ENCODE results near the gene CLCN3.
"Not testable (repeated sequence)": the region's sequence is repeated elsewhere in the genome, so short reads cannot be mapped to it uniquely, and the experiment has no call there.

CLCN3 gene

DNA sequence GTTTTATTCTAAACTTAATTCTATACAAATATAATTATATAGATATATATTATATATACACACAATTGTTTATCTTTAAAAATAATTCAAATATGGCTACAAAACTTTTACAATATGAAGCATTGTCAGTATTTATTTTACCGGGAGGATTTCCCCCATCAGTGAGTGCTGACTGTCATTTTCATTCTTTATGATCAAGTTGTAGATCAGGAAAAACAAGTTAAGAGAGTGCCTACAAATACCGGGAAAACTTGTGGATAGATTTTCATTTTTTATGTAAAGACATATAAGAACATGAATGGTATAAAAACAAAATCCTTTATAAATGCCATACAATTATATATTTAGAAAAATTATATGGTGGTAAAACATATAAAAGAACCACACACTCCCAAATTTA, 37.8 kb downstream of the CLCN3 start:
- DNase-seq: no peak

DNA sequence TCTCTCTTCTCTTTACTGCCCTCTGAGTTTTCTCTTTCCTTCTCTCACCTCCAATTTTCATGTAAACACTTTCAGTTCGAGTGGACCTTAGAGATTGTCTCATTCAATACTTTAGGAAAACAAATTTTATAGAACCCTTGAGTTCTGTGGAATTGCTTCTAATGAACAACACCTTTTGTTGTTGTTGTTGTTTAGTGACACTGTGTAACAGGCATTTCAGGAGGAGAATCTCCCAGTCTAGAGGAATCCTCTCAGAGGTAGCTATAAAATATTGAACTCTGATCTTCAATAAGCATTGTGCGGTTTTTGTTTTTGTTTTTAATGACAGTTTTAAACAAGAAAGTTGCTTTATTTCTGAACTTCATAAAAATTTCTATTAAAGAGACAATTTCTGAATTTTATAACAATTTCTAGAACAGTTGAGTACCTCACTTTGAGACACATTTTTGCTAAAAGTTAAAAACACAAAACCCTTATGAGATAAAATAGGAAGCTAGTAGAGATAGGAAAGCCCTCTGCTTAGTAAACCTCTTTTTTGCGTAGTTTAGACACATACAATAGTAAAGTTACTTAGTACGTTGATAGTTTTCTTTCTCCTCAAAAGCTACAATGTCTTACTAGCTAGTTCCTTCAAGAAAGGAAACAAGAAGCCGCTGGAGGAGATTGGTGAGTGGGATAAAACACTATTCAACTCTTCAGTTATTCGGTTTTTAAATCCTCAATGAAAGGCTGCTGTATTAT, 38.8 kb downstream of the CLCN3 start:
- peak; percentile 2 to 4 for DNase-seq

DNA sequence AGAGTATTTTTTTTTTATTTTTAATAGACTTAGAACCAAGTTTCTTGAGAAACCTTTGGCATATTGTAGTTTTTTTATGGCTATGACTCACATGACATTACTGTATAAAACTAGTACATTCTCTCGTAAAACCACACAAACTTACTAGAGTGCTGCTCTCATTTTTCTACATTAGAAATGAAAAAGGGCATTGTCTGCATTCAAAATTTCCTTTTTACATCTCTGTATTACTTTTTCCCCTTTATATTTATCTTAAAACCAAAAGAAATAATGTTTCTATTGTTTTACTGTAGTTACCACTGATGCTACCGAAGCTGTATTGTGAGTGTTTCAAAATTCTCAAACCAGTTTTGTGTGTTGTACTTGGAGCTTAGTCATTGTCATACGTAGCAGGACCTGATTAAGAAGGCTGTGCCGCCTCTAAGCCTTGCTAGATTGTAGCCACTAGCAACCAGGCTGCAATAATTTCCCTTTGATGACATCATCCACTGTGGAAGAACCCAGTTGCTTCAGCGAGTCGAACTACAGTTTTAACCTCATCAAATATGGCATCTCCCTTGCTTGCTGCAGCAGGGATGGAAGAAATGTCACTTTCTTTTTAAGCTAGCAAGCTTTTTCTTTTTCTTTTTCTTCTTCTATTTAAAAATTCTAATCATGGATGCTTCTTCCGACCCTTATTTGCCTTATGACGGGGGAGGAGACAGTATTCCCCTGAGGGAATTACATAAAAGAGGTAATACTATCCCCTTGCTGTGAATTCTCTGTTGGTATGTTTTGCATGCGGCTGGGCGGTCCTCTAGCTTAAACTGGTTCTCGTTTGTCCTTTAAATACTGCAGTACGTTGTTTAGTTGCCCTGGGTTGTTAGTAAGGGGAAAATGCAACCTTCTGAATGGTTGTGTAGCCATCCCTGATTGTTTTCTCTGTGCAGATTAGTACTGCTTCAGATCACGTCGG, 39.6 kb downstream of the CLCN3 start:
- peak; percentile 97 to 99 for DNase-seq

DNA sequence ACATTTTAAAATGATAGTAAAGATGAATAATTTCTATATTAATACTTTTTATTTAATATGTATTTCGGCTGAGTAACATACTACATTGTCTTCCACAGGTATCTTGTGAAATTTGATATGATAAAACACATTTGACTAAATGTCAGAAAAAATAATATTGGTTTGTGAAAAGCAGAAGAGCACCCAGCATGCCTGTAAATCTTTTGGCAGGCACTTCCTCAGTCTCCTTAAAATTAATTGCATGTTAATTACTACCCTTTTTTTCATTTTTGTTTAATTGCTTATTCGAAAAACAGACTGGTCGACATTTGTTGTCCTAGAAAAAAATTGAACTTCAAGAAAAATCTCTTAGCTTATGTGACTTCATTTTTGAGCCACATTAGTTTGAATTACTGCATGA, 40.6 kb downstream of the CLCN3 start:
- DNase-seq: peak in 1 of 2 donors; percentile 6

DNA sequence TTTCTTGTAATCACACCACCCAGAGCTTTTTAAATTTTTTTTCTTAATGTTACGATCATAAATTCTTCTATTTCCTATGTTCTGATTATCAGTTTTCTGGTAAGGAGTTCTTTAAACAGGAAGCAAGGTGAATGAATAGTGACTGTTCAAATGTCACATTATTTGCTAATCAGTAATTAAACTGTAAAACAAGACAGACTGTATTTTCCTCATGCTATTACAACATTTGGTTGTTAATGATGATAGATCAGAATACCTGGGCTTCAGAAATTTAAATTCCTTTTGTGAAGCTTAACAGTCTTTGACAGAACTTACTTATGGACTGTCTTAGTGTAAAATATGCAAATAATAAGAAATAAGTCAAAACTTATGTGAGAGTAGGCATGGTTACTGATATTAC, 41.4 kb downstream of the CLCN3 start:
- DNase-seq: no peak

DNA sequence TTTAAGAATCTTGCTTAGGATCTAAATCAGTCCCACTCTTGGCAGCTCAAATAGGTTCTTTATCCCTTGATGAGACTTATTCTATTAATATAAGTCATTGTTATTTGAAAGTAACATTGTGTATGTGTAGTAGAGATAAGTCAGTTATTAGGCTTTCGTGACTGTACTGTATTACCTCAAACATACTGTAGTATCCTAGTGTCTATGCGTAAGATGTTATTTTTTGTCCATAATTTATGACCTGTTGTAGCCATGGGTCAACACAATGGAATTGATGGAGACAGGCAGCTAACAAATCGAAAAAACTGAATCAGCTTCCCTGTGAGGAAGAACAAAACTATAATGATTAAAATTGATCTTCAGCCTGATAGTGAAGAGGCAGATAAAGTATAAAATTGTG, 41.8 kb downstream of the CLCN3 start:
- no peak for DNase-seq

DNA sequence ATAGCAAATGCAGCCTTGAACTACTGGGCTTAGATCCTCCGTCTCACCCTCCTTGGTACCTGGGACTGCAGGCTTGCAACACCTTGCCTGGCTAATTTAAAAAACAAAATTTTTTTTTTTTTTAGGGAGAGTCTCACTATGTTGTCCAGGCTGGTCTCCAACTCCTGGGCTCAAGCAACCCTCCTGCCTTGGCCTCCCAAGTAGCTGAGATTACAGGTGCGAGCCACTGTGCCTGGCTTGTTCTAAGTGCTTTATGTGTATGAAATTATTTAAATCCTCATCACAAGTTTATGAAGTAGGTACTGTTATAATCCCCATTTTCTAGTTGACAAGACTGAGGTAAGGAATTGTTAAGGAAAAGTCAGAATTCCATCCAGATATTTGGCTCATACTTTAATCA, 43.0 kb downstream of the CLCN3 start:
- no peak for DNase-seq

DNA sequence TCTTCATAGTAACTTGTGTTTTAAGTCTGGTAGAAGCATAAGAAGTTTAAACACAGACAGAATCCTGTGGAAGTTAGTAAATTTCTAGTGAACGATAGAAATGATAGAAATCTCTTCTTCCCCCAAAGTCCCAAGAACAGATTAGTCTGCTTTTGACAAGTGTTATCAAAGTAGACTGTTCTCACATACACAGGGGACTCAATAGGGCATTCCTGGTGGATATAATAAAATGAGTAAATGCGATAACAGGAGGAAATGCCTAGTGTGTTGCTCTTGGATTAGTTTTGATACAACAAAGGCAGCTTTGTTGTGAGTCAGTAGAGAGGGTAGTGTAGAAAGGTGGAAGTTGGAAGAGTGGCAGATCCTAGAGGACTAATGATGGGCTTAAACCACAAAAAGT, 43.5 kb downstream of the CLCN3 start:
- no peak for DNase-seq

DNA sequence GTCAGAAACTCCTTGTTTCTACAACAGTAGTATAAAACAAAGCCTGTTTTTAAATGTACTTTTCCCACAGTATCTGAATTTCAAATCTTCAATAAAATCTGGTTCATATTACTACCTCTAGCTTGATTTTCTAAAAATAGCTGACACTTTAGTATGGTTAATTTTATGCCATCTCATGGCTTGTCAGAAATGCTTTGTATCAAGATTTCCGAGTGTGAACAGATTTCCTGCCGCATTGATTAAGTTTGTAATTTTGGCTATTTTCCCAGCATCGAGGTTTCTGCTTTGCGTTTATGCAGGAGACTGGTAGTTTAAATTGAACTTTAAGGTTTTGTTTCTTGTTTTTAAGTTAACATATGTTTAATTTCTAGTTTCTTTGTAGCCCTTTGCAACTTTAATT, 44.2 kb downstream of the CLCN3 start:
- DNase-seq: no peak

DNA sequence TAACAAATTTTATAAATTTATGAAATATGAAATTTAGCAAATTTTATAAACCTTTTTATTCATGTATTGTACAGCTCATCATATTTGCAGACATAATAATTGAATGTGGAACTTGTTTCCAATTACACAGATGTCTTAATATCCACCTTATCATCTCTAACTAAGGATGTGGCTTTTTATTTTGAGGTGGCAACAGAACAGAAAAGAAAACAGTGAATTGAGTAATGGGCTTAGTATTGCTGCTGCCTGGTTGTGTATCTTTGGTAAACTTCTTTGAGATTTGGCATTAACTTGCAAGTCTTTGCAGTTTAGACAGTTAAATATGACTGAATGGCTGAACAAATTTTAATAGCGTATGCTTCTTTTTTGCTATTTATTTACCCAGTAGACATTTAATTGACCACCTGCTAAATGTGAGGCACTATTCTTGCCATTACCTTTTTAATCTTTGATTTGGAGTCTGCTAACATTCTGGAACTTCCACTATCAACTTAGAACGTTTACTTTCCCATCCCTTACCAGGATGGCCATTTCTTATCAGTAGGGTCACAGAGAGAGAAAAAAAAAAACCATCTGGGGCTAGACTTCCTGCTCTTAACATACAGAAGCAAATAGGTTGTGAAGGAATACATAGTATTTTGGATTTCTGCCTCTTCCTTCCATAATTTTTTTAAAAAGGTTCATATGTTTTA, 44.8 kb downstream of the CLCN3 start:
- DNase-seq: no peak

DNA sequence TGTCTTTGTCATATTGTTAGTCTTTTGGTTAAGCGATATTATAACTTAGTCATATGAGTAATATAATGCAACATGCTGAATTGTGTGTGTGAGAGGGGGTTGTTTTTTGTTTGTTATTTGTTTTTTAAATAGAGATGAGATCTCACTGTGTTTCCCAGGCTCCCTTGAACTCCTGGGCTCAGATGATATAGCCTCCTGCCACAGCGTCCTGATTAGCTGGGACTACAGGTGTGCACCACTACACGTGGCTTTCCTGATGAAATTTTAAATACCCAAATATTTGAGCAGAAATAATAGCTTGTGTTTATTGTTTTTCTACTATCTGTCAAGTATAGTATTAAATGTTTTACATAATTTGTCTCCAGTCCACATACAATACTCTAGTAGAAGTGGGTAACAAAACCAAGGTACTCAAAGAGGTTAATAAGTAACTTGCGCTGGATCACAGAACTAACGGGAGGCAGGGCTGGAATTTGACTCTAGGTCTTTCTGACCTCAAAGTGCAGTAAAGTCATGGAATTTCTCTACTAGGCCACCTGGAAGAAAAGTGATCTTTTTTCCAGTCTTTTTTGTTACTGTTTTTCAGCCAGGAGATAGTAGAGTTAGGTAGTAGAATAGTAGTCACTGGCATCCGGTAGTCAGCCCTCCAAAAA, 47.8 kb downstream of the CLCN3 start:
- no peak for DNase-seq

DNA sequence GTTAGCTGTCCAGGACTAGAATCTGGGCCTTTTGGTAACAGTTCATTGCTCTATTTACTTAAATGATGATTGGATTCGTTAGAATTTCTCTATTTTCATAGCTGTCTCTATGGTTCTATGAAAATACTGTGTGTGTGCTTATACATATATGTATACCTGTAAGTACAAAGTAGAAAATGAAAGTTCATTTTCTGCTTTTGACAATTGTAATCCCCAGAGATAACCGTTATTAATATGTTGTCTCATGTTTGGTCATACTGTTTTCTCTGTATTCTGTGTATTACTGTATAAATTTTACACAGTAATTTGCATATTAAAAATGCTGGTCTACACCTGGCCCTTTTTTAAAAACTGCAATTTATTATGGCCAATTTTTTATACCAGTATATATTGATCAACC, 55.4 kb downstream of the CLCN3 start:
- DNase-seq: no peak

DNA sequence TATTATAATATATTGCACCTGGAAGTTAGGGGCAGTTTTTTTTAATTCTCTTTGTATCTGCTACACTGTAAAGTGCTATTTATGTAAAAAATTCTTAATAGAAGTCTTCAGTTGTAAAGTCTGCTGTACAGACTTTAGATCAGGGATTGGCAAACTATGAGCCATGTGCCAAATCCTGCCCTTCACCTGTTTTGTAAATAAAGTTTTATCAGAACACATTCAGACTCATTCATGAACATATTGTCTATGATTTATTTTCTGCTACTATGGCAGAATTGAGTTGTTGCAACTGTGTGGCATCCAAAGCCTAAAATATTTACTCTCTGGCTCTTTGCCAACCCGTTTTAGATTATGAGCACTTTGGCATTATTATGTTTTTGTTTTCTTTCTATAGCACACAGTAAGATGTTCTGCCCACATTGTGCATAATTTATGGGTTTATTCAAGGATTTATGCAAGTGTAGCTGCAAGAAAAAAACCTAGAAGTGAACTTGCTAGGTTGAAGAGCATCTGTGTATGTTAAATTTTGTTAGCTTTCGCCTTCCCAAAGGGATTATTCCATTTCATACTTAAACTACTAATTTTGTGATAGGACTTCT, 56.9 kb downstream of the CLCN3 start:
- DNase-seq: no peak

DNA sequence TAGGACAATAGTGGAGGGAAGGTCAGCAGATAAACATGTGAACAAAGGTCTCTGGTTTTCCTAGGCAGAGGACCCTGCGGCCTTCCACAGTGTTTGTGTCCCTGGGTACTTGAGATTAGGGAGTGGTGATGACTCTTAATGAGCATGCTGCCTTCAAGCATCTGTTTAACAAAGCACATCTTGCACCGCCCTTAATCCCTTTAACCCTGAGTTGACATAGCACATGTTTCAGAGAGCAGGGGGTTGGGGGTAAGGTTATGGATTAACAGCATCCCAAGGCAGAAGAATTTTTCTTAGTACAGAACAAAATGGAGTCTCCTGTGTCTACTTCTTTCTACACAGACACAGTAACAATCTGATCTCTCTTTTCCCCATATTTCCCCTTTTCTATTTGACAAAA, 58.1 kb downstream of the CLCN3 start:
- DNase-seq: not testable (repeated sequence)

DNA sequence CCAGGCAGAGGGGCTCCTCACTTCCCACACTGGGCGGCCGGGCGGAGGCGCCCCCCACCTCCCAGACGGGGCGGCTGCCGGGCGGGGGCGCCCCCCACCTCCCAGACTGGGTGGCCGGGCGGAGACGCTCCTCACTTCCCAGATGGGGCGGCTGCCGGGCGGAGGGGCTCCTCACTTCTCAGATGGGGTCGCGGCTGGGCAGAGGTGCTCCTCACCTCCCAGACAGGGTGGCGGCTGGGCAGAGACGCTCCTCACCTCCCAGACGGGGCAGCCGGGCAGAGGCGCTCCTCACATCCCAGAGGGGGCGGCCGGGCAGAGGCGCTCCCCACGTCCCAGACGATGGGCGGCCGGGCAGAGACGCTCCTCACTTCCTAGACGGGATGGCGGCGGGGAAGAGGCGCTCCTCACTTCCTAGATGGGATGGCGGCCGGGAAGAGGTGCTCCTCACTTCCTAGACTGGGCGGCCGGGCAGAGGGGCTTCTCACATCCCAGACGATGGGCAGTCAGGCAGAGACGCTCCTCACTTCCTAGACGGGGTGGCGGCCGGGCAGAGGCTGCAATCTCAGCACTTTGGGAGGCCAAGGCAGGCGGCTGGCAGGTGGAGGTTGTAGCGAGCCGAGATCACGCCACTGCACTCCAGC, 58.7 kb downstream of the CLCN3 start:
- DNase-seq: not testable (repeated sequence)

DNA sequence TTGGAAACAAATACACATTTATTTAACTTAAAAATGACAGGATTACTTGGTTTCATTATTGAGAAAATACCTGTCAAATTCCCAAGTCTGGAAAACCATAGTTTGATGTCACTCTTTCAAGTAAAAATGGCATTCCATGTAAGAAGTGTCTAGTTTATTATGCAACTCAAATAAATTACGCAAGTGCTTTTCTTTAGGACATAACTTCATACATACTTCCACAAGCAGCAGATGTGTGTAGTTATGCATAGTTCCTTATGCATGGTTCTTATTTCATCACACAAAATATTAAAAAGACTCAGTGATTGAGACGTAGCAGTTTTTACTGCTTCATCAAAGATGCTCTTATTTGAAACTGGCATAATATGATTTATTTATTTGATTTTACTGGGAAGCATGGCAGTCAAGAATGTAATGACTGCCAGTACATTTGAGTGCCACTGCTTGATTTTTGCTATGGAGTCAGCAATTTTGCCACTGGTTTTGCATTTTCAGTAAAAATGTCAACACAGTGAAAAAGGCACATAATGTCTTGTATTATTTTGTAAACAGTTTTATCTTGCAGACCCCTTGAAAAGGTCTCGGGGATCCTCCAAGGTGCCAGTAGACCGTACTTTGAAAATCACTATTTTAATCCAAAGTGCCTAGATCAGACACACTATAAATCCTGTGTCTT, 62.1 kb downstream of the CLCN3 start:
- peak; percentile 61 to 69 for DNase-seq

DNA sequence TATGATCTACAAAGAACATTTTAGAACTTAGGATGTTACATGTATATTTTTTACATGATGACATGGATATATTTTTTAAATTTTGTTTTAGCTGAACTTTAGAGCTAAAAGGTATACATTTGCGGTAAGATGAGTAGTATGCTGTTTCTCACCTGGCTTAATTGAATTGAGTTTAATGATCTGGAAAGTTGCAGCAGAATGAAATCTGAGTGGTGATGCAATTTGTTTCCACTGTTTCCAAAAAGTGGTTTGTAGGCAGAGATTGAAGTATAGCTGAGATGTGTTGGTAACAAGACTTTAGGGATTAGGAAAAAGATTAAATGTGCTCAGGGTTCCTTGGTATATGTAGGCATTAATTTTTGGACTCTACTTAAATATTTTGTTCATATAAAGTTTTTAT, 69.3 kb downstream of the CLCN3 start:
- no peak for DNase-seq

DNA sequence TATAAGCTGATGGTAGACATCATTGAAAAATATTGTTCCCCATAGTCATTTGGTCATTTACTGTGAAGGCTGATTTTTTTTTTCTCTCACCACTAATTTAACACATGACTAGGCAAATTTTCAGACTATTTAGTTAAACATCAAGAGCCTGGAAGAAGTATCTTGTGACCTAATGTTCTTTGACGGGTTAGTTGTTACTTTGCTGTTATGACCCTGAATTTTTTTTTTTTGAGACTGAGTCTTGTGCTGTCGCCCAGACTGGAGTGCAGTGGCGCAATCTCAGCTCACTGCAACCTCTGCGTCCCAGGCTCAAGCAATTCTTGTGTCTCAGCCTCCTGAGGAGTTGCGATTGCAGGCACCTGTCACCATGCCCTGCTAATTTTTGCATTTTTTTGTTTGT, 70.4 kb downstream of the CLCN3 start:
- DNase-seq: no peak

DNA sequence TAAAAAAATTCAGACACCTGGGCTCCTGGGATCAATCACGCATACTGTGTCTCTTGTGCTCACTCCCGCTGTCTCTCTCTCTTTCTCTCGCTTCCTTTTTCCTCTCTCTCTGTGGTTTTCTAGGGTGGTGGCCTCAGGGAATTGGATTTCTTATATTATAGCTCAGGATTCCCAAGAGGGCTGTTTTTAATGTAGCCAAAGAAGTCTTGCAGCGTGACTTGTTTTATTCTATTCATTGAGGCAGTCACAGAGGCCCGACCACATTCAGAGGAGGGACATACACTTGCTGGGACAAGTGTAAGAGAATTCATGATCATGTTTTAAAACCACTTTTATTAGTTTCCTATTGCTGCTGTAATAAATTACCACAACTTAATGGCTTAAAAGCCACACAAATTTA, 78.0 kb downstream of the CLCN3 start:
- DNase-seq: no peak

DNA sequence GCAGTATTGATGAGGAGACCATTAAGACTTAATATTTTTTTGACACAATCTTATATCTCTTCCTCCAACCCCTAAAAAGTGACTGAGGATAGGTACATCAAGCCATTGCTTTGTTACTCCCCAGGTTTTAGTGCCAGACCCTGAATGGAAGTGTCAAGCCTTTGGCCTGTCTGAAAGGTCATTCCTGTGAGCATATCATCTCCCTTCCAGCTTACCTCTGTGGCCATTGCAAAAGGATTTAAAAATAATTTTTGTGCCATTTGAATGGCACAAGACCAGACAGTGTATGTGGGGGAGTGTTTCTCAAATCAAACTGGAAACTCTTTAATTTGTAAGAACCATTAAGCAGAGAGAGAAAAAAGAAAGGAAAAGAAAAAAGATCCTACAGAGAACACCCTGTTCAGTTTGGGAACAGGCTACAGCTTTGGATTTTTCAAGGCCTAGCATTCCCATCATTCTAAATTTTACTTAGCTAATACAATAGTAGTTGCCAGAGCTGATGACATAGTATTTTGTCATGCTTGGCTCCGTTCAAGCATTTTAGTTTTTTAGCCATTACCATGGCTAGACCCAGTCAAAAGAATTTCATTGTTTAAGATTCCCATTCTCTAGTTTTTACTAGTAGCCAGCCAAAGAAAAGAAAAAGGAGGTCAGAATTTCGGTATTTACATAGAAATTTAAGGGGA, 87.7 kb downstream of the CLCN3 start:
- no peak for DNase-seq

DNA sequence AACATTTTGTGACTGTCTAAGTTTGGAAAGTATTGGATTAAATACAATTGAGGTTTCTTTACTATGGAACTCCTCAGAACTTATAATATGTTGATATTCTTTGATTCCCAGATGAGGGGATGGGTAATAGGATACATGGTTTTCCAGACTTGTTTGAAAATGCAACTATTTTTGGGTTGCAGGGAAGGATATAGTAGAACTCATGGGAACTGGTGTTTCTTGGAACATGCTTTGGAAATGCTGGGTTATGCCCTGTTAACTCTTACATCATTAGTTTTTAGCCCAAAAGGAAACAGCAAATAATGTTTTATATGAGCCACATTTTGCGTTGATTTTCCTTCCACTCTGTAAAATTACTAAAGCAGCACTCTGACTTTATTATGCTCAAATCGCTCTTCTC, 95.4 kb downstream of the CLCN3 start:
- no peak for DNase-seq

All from inflammatory macrophage treated with lipopolysaccharide for 1 hour (primary cell).